HG02885 (cell line): ENCODE measurements around the gene RGS5.

Experiments
- ATAC-seq: cut with Tn5 transposase; IDR thresholded peaks from one replicate; pipeline ENCODE4 v1.9.1; 2021; ENCODE audit warnings: mild to moderate bottlenecking; ENCODE audit not compliant: unreplicated experiment, poor library complexity

The RGS5 gene

GRCh38 chr1:163186862-163187261 is 15.9 kb downstream of the RGS5 start:
- no peak for ATAC-seq

GRCh38 chr1:163182330-163182949 is 20.3 kb downstream of the RGS5 start:
- no peak for ATAC-seq

GRCh38 chr1:163178628-163179027 is 24.1 kb downstream of the RGS5 start:
- ATAC-seq = no peak

GRCh38 chr1:163176797-163177196 is 25.9 kb downstream of the RGS5 start:
- ATAC-seq = no peak

- ATAC-seq = no peak
These were observed 27.9 kb downstream of the RGS5 start for GRCh38 chr1:163174524-163175437.

GRCh38 chr1:163173121-163173520 is 29.6 kb downstream of the RGS5 start:
- no peak for ATAC-seq

- no peak for ATAC-seq
These were observed 30.1 kb downstream of the RGS5 start for GRCh38 chr1:163172596-163172995.

- no peak for ATAC-seq
These were observed 30.9 kb downstream of the RGS5 start for GRCh38 chr1:163171826-163172225.

- ATAC-seq = no peak
These were observed 31.6 kb downstream of the RGS5 start for GRCh38 chr1:163170975-163171676.

GRCh38 chr1:163170331-163170730 is 32.4 kb downstream of the RGS5 start:
- no peak for ATAC-seq

GRCh38 chr1:163169553-163169952 is 33.2 kb downstream of the RGS5 start:
- ATAC-seq = no peak

- no peak for ATAC-seq
These were observed 34.7 kb downstream of the RGS5 start for GRCh38 chr1:163168053-163168452.

- ATAC-seq = no peak
These were observed 35.7 kb downstream of the RGS5 start for GRCh38 chr1:163166886-163167555.

GRCh38 chr1:163165119-163165518 is 37.6 kb downstream of the RGS5 start:
- ATAC-seq = no peak

GRCh38 chr1:163163881-163164582 is 38.7 kb downstream of the RGS5 start:
- ATAC-seq = no peak

GRCh38 chr1:163163163-163163562 is 39.6 kb downstream of the RGS5 start:
- ATAC-seq = no peak

GRCh38 chr1:163162381-163162914 is 40.3 kb downstream of the RGS5 start:
- no peak for ATAC-seq

GRCh38 chr1:163161841-163162240 is 40.9 kb downstream of the RGS5 start:
- ATAC-seq = no peak

- ATAC-seq = no peak
These were observed 41.4 kb downstream of the RGS5 start for GRCh38 chr1:163161337-163161736.

GRCh38 chr1:163155606-163156005 is 47.1 kb downstream of the RGS5 start:
- no peak for ATAC-seq
